Activated CD4-positive, CD25-positive, alpha-beta regulatory T cell (primary cell): ENCODE data around the gene KAT6B.

ENCODE experiments used
- DNase-seq, 4 experiments: peaks; one replicate each; lab custom pipeline; 2025; lab: John Stamatoyannopoulos, UW

The KAT6B gene

GRCh38 chr10:75068523-75068922 is 242.1 kb downstream of the KAT6B start:
- no peak for DNase-seq

GRCh38 chr10:75070476-75070875 is 244.1 kb downstream of the KAT6B start:
- no peak for DNase-seq

GRCh38 chr10:75070961-75071428 is 244.6 kb downstream of the KAT6B start:
- no peak for DNase-seq

GRCh38 chr10:75071756-75072155 is 245.4 kb downstream of the KAT6B start:
- DNase-seq: no peak

- DNase-seq: no peak
These were observed 246.3 kb downstream of the KAT6B start for GRCh38 chr10:75072727-75073126.

- no peak for DNase-seq
These were observed 247.0 kb downstream of the KAT6B start for GRCh38 chr10:75073442-75073841.

GRCh38 chr10:75074711-75075445 is 248.5 kb downstream of the KAT6B start:
- no peak for DNase-seq

GRCh38 chr10:75076348-75076747 is 249.9 kb downstream of the KAT6B start:
- DNase-seq: no peak

GRCh38 chr10:75079436-75080083 is 253.2 kb downstream of the KAT6B start:
- no peak for DNase-seq

- no peak for DNase-seq
These were observed 254.2 kb downstream of the KAT6B start for GRCh38 chr10:75080554-75080953.

GRCh38 chr10:75081379-75081778 is 255.0 kb downstream of the KAT6B start:
- DNase-seq: no peak
